DMS79 treated with DMSO at 0.1 percent for 48 hours (cell line): ENCODE data around the gene NMRAL1.
A peak's percentile ranks its signal among the peaks of the same experiment; 100 is the strongest.

ENCODE experiments used
- DNase-seq: peaks from one replicate; lab custom pipeline; 2025; lab: John Stamatoyannopoulos, UW

Gene NMRAL1

GRCh38 chr16:4474192-4474961, at the start of gene NMRAL1:
Gene NMRAL1 (minus strand): TSS chr16:4474625. CDS start chr16:4474132, 493 bp downstream.
- DNase-seq = peak; percentile 93

- no peak for DNase-seq
These were observed 49.3 kb upstream of the NMRAL1 start for GRCh38 chr16:4523686-4524085.

- DNase-seq = peak; percentile 75
These were observed 47.7 kb upstream of the NMRAL1 start for GRCh38 chr16:4522051-4522581.

- no peak for DNase-seq
These were observed 46.5 kb upstream of the NMRAL1 start for GRCh38 chr16:4520913-4521312.

GRCh38 chr16:4519274-4520058, 45.0 kb upstream of the NMRAL1 start:
- peak; percentile 11 for DNase-seq

GRCh38 chr16:4517812-4518680, 43.6 kb upstream of the NMRAL1 start:
- no peak for DNase-seq

GRCh38 chr16:4515611-4516233, 41.3 kb upstream of the NMRAL1 start:
- no peak for DNase-seq

GRCh38 chr16:4514606-4515005, 40.2 kb upstream of the NMRAL1 start:
- DNase-seq = no peak

GRCh38 chr16:4513881-4514280, 39.5 kb upstream of the NMRAL1 start:
- no peak for DNase-seq

- DNase-seq = no peak
These were observed 38.8 kb upstream of the NMRAL1 start for GRCh38 chr16:4513086-4513860.

- no peak for DNase-seq
These were observed 38.0 kb upstream of the NMRAL1 start for GRCh38 chr16:4512473-4512872.

GRCh38 chr16:4511441-4512082, 37.1 kb upstream of the NMRAL1 start:
- no peak for DNase-seq

- no peak for DNase-seq
These were observed 36.5 kb upstream of the NMRAL1 start for GRCh38 chr16:4510747-4511426.

GRCh38 chr16:4510131-4510530, 35.7 kb upstream of the NMRAL1 start:
- no peak for DNase-seq

- no peak for DNase-seq
These were observed 35.0 kb upstream of the NMRAL1 start for GRCh38 chr16:4509420-4509819.

GRCh38 chr16:4508806-4509205, 34.4 kb upstream of the NMRAL1 start:
- DNase-seq = no peak

- DNase-seq = peak; percentile 89
These were observed 33.3 kb upstream of the NMRAL1 start for GRCh38 chr16:4507588-4508345.

- DNase-seq = peak; percentile 62
These were observed 32.0 kb upstream of the NMRAL1 start for GRCh38 chr16:4506450-4506849.
